WTC11 (cell line): Measurements from ENCODE around the gene TFB1M. TPM values are rescaled to one million over a fixed set of nuclear protein-coding genes. Genes with fewer than 3 reads are reported as not detected.

Source experiments
- ATAC-seq: fragments of 200-7000 bp; cut with Tn5 transposase; 2 replicates; pipeline ENCODE4 v1.10.0; 2021; ENCODE audit warnings: mild to moderate bottlenecking, moderate library complexity
- CTCF ChIA-PET: fragments of 300-600 bp; sonication (Branson Sonifier 250); formaldehyde crosslinking; loops from one replicate; lab custom pipeline; 2021; ENCODE audit warnings: antibody characterized with exemption; lab: Charles Lee
- POLR2A ChIA-PET: fragments of 350-600 bp; sonication (Branson Sonifier 250); formaldehyde crosslinking; loops from one replicate; lab custom pipeline; 2021; ENCODE audit warnings: antibody characterized with exemption; lab: Charles Lee
- DNase-seq: peaks from one replicate; pipeline ENCODE4 v3.0.0; 2021; ENCODE audit warnings: low spot score
- H3K27ac Mint-ChIP-seq: 2 replicates; pipeline ENCODE4 v1.8.0; 2021; ENCODE audit warnings: mixed read lengths
- H3K27me3 Mint-ChIP-seq: 2 replicates; pipeline ENCODE4 v1.8.0; 2021; ENCODE audit warnings: low read depth, mild to moderate bottlenecking, moderate library complexity, mixed read lengths
- H3K36me3 Mint-ChIP-seq: 2 replicates; pipeline ENCODE4 v1.8.0; 2021; ENCODE audit warnings: mixed read lengths
- H3K4me1 Mint-ChIP-seq: 2 replicates; pipeline ENCODE4 v1.8.0; 2022; ENCODE audit warnings: mixed read lengths
- H3K4me3 Mint-ChIP-seq: 2 replicates; pipeline ENCODE4 v1.8.0; 2021; ENCODE audit warnings: mild to moderate bottlenecking, moderate library complexity, mixed read lengths
- H3K9me3 Mint-ChIP-seq: 2 replicates; pipeline ENCODE4 v1.8.0; 2021; ENCODE audit warnings: mixed read lengths
- ATF3 ChIP-seq: sonication (generic); formaldehyde crosslinking; conservative IDR thresholded peaks from 2 replicates; pipeline ENCODE4 v1.8.1; 2022; ENCODE audit warnings: mild to moderate bottlenecking, missing genetic modification reagents
- CREB1 ChIP-seq: sonication (generic); formaldehyde crosslinking; IDR thresholded peaks from 2 replicates; pipeline ENCODE4 v1.8.0; 2023; ENCODE audit warnings: mild to moderate bottlenecking, missing genetic modification reagents
- E2F5 ChIP-seq: sonication (generic); formaldehyde crosslinking; IDR thresholded peaks from 2 replicates; pipeline ENCODE4 v1.8.1; 2022; ENCODE audit warnings: mild to moderate bottlenecking, moderate library complexity, missing genetic modification reagents
- EMX1 ChIP-seq: fragments of 250-450 bp; sonication (Bioruptor Pico); IDR thresholded peaks from 2 replicates; pipeline ENCODE4 v1.8.0; 2021; ENCODE audit warnings: mild to moderate bottlenecking
- ERG ChIP-seq: fragments of 250-450 bp; sonication (Bioruptor Pico); IDR thresholded peaks from 2 replicates; pipeline ENCODE4 v1.8.0; 2021; ENCODE audit warnings: mild to moderate bottlenecking
- FOXP1 ChIP-seq: sonication (generic); formaldehyde crosslinking; IDR thresholded peaks from 2 replicates; pipeline ENCODE4 v1.8.0; 2022; ENCODE audit warnings: missing genetic modification reagents, mild to moderate bottlenecking, moderate library complexity, borderline replicate concordance
- FOXP4 ChIP-seq: sonication (generic); formaldehyde crosslinking; IDR thresholded peaks from 2 replicates; pipeline ENCODE4 v1.8.0; 2022; ENCODE audit warnings: mild to moderate bottlenecking, missing genetic modification reagents
- GTF2I ChIP-seq: fragments of 250-450 bp; sonication (Bioruptor Pico); conservative IDR thresholded peaks from 2 replicates; pipeline ENCODE4 v1.4.0; 2021; ENCODE audit warnings: mild to moderate bottlenecking
- HMGA2 ChIP-seq: fragments of 250-450 bp; sonication (Bioruptor Pico); IDR thresholded peaks from 2 replicates; pipeline ENCODE4 v1.4.0; 2021; ENCODE audit warnings: mild to moderate bottlenecking, moderate library complexity
- HMGXB4 ChIP-seq: sonication (generic); formaldehyde crosslinking; IDR thresholded peaks from 2 replicates; pipeline ENCODE4 v1.8.1; 2023; ENCODE audit warnings: mild to moderate bottlenecking, moderate library complexity, missing genetic modification reagents
- JAZF1 ChIP-seq: fragments of 250-450 bp; sonication (Bioruptor Pico); IDR thresholded peaks from 2 replicates; pipeline ENCODE4 v1.9.0; 2021; ENCODE audit warnings: moderate library complexity, mild to moderate bottlenecking, inconsistent platforms
- MLX ChIP-seq: sonication (generic); formaldehyde crosslinking; IDR thresholded peaks from 2 replicates; pipeline ENCODE4 v1.8.1; 2023; ENCODE audit warnings: mild to moderate bottlenecking, missing genetic modification reagents, moderate library complexity
- OVOL2 ChIP-seq: fragments of 250-450 bp; sonication (Bioruptor Pico); IDR thresholded peaks from 2 replicates; pipeline ENCODE4 v1.9.0; 2021; ENCODE audit warnings: mild to moderate bottlenecking, borderline replicate concordance
- RORB ChIP-seq: fragments of 250-450 bp; sonication (Bioruptor Pico); IDR thresholded peaks from 2 replicates; pipeline ENCODE4 v1.9.0; 2021; ENCODE audit warnings: mild to moderate bottlenecking
- TP53 ChIP-seq: sonication (generic); formaldehyde crosslinking; IDR thresholded peaks from 2 replicates; pipeline ENCODE4 v1.8.1; 2023; ENCODE audit warnings: mild to moderate bottlenecking, missing genetic modification reagents
- USF2 ChIP-seq: sonication (generic); formaldehyde crosslinking; IDR thresholded peaks from 2 replicates; pipeline ENCODE4 v1.8.1; 2023; ENCODE audit warnings: mild to moderate bottlenecking, missing genetic modification reagents, moderate library complexity
- ZBTB43 ChIP-seq: sonication (generic); formaldehyde crosslinking; IDR thresholded peaks from 2 replicates; pipeline ENCODE4 v1.8.1; 2023; ENCODE audit warnings: mild to moderate bottlenecking, missing genetic modification reagents
- ZNF425 ChIP-seq: fragments of 250-450 bp; sonication (Bioruptor Pico); conservative IDR thresholded peaks from 2 replicates; pipeline ENCODE4 v1.9.0; 2021; ENCODE audit warnings: mild to moderate bottlenecking
- ZNF512 ChIP-seq: sonication (generic); formaldehyde crosslinking; IDR thresholded peaks from 2 replicates; pipeline ENCODE4 v1.8.1; 2022; ENCODE audit warnings: missing genetic modification reagents, borderline replicate concordance
- ZSCAN18 ChIP-seq: fragments of 250-450 bp; sonication (Bioruptor Pico); IDR thresholded peaks from 2 replicates; pipeline ENCODE4 v2.1.2; 2022; ENCODE audit warnings: mild to moderate bottlenecking, moderate library complexity
- total RNA-seq: library from RNA; stranded (reverse); gene quantifications from 3 replicates; pipeline ENCODE4 v1.2.3, GENCODE V29; 2021

TFB1M gene
- total RNA-seq, 1 experiment from 2014 or later = 41.8 TPM

- POLR2A ChIA-PET = no interaction called here
- no peak for DNase-seq
- Mint-ChIP-seq H3K27me3 (no peaks in the 10 kb centered on the region), H3K27ac (no peak overlapping the region), H3K9me3 (peaks cover 16% of the 10 kb centered on the region), H3K4me1 (peaks cover 26% of the 10 kb centered on the region), H3K4me3 (no peak overlapping the region), H3K36me3 (peaks cover 20% of the 10 kb centered on the region)
- CTCF ChIA-PET = no interaction called here
- ATAC-seq = no peak
- TF ChIP-seq HMGXB4 (CRISPR knock-in tag) = no peak
- TF ChIP-seq ZNF425 (CRISPR knock-in tag) = no peak
- no peak for TF ChIP-seq FOXP1 (CRISPR knock-in tag)
- TF ChIP-seq USF2 = no peak
- TF ChIP-seq OVOL2 (CRISPR knock-in tag) = no peak
- TF ChIP-seq ZNF512 (CRISPR knock-in tag) = no peak
- TF ChIP-seq TP53 = no peak
- TF ChIP-seq E2F5 (CRISPR knock-in tag) = no peak
- TF ChIP-seq RORB (CRISPR knock-in tag) = no peak
- TF ChIP-seq FOXP4 = no peak
- TF ChIP-seq ZBTB43 = no peak
- TF ChIP-seq MLX (CRISPR knock-in tag) = no peak
- TF ChIP-seq ATF3 (CRISPR knock-in tag) = no peak
- TF ChIP-seq HMGA2 (CRISPR knock-in tag) = no peak
- no peak for TF ChIP-seq GTF2I (CRISPR knock-in tag)
- no peak for TF ChIP-seq ERG (CRISPR knock-in tag)
- TF ChIP-seq ZSCAN18 (CRISPR knock-in tag) = no peak
- TF ChIP-seq CREB1 (CRISPR knock-in tag) = no peak
- TF ChIP-seq JAZF1 (CRISPR knock-in tag) = no peak
- TF ChIP-seq EMX1 = no peak
- TF ChIP-seq, all 79 proteins: peak for 0
These were observed 85.6 kb downstream of the TFB1M start for GRCh38 chr6:155228546-155229166.
